Thyroid gland (tissue), 4 donors: ENCODE data around the gene GRSF1.

Experiments used
- CTCF ChIP-seq, 6 experiments: fragments of 200-600 bp in 3 of 6; fragments of 450-650 bp in 3 of 6; sonication (generic) in 3 of 6; IDR thresholded peaks; one replicate each; pipeline ENCODE4 v1.5.1; 2016 to 2019; ENCODE audit warnings: antibody characterized with exemption in 6 of 6, mild to moderate bottlenecking in 2 of 6, inconsistent platforms in 1 of 6, moderate library complexity in 1 of 6
- POLR2A ChIP-seq, 2 donors: fragments of 450-650 bp; IDR thresholded peaks; one replicate each; pipeline ENCODE4 v1.6.1; 2017; ENCODE audit warnings: antibody characterized with exemption in 2 of 2, mild to moderate bottlenecking in 2 of 2, moderate library complexity in 1 of 2

DNA sequence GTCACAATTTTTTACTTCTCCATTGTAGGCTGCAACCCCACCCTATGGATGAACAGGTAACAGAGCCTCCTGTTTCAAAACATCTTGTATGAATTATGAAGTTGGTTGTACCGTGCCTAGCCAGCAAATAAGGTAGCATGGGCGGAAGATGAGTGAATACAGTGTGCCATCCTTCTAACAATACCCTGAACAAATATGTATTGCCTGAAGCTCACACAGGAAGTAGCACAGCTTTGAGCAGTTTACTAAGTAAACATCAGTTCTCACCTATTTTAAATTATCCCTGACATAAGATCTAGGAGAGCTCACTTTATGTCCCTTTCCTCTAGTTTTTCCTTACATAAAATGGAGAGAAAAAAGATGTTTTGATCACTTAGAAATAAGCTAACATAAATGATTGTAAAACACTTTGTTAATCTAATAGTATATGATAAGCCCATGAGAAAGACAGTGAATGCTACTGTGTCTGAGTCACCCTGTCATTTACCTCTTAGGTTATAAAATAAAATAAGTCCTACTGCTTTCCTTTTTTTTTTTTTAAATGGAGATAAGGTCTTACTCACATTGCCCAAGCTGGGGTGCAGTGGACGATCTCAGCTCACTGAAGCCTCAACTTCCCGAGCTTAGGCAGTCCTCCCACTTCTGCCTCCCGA, 36.6 kb downstream of the GRSF1 start:
- no peak for TF ChIP-seq POLR2A (IDR thresholded peaks at IDR 0.05)
- TF ChIP-seq CTCF (IDR thresholded peaks at IDR 0.05) = no peak
